GM21390 (cell line): ENCODE results near the gene ZSCAN4.

Experiments used
- ATAC-seq: cut with Tn5 transposase; IDR thresholded peaks from one replicate; pipeline ENCODE4 v1.9.1; 2021; ENCODE audit not compliant: unreplicated experiment

The ZSCAN4 gene

GRCh38 chr19:57675881-57676280 lies 7.1 kb downstream of the ZSCAN4 start:
- no peak for ATAC-seq

- ATAC-seq, result no peak
Observed at GRCh38 chr19:57682226-57682766, 13.6 kb downstream of the ZSCAN4 start.

- ATAC-seq, result no peak
Observed at GRCh38 chr19:57686727-57687126, 18.0 kb downstream of the ZSCAN4 start.

GRCh38 chr19:57687363-57688010 lies 18.8 kb downstream of the ZSCAN4 start:
- ATAC-seq, result no peak

GRCh38 chr19:57688011-57688763 lies 19.5 kb downstream of the ZSCAN4 start:
- ATAC-seq, result no peak

- no peak for ATAC-seq
Observed at GRCh38 chr19:57689750-57690149, 21.0 kb downstream of the ZSCAN4 start.

- no peak for ATAC-seq
Observed at GRCh38 chr19:57701625-57702024, 32.9 kb downstream of the ZSCAN4 start.

GRCh38 chr19:57706346-57706745 lies 37.6 kb downstream of the ZSCAN4 start:
- no peak for ATAC-seq

- no peak for ATAC-seq
Observed at GRCh38 chr19:57708641-57709361, 40.1 kb downstream of the ZSCAN4 start, which contains the start of gene ZNF154. Gene ZNF154 (minus strand): TSS chr19:57709204. CDS start chr19:57708971, 233 bp downstream.

- ATAC-seq, result no peak
Observed at GRCh38 chr19:57709616-57710015, 40.9 kb downstream of the ZSCAN4 start.

GRCh38 chr19:57712222-57712621 lies 43.5 kb downstream of the ZSCAN4 start:
- ATAC-seq, result no peak

- no peak for ATAC-seq
Observed at GRCh38 chr19:57719424-57719823, 50.7 kb downstream of the ZSCAN4 start.

GRCh38 chr19:57719901-57720519 lies 51.3 kb downstream of the ZSCAN4 start:
- no peak for ATAC-seq

- no peak for ATAC-seq
Observed at GRCh38 chr19:57720878-57721277, 52.1 kb downstream of the ZSCAN4 start.
